KOPT-K1 (cell line): ENCODE measurements around the gene ALK.

Experiments used
- H3K27ac ChIP-seq: fragments of 200-600 bp; sonication (generic); 2 replicates; pipeline ENCODE4 v1.5.1; 2016; ENCODE audit warnings: antibody characterized with exemption, mild to moderate bottlenecking, low read depth, low read length; ENCODE audit not compliant: poor library complexity, severe bottlenecking
- H3K36me3 ChIP-seq: fragments of 200-600 bp; sonication (generic); 2 replicates; pipeline ENCODE4 v1.5.1; 2017; ENCODE audit warnings: antibody characterized with exemption, mild to moderate bottlenecking, low read length, moderate library complexity; ENCODE audit not compliant: insufficient read depth
- H3K9me3 ChIP-seq: fragments of 200-600 bp; sonication (generic); 2 replicates; pipeline ENCODE4 v1.5.1; 2017; ENCODE audit warnings: antibody characterized with exemption, low read length, mild to moderate bottlenecking; ENCODE audit not compliant: insufficient read depth, poor library complexity, severe bottlenecking

Gene ALK

DNA sequence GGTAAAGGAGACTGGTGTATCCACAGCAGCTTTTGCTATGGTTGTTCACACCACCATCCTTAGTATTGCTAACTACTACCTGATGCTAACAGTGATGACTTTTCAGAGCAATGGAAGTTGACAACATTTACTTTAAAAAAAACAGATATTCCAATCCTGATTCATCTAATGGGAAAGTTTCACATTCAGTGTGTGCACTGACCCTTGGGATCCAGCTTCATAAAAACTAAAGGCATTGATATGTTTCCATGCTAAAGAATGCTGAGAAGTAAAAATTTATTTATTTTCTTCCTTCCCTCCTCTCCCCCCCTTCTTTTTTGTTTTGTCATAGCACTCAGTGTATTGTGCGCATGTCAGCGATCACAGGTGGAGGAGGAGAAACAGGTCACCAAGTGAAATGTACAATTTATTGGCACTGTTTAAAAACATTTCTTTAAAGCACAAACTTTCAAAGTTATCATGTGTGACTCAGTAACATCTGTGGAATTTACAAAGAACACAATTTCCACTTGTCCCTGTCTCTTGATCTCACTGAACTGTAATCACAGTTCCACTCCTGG, 229.9 kb downstream of the ALK start:
- H3K36me3 ChIP-seq = no peaks in the 10 kb centered on the region
- H3K9me3 ChIP-seq = no peaks in the 10 kb centered on the region
- H3K27ac ChIP-seq = no peak overlapping the region

DNA sequence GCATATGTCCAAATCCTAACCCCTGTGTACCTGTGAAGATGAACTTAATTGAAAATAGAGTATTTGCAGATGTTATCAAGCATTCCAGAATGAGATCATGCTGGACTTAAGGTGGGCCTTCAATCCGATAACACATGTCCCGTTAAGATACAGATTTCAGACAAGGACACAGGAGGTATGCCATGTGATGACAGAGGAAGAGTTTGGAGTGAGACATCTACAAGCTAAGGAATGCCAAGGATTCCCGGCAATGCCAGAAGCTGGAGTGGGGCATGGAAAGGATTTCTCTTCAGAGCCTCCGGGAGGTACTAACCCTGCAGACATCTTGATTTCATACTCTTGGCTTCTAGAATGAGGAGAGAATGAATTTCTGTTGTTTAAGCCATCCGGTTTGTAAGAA, 231.7 kb downstream of the ALK start:
- H3K9me3 ChIP-seq = no peaks in the 10 kb centered on the region
- no peak overlapping the region for H3K27ac ChIP-seq
- no peaks in the 10 kb centered on the region for H3K36me3 ChIP-seq

- no peak overlapping the region for H3K27ac ChIP-seq
- H3K36me3 ChIP-seq = no peaks in the 10 kb centered on the region
- no peaks in the 10 kb centered on the region for H3K9me3 ChIP-seq
These were observed 233.0 kb downstream of the ALK start for GRCh38 chr2:29688429-29688828.

DNA sequence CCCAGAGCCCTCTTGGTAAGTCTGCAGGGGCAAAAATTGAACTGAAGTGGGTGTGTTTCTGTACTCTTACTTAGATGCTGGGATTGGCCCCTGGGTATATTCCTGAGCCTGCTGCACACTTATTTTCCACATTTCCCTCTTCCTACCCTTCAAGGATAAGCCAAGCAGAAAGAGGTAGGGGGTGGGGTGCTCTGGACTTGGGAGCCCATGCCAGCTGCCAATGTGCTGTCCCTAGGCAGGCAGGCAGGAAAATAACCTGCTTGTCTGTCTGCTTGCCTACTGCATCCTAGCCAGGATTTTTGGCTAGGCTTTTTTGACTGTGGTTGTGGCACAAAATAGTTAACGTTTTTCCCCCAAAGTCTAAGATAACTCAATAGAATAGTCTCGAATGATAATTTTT, 234.3 kb downstream of the ALK start:
- Histone ChIP-seq H3K36me3 (no peaks in the 10 kb centered on the region), H3K9me3 (no peaks in the 10 kb centered on the region), H3K27ac (no peak overlapping the region)

GRCh38 chr2:29676886-29677453, 244.4 kb downstream of the ALK start:
- H3K27ac ChIP-seq = no peak overlapping the region
- H3K9me3 ChIP-seq = no peaks in the 10 kb centered on the region
- no peaks in the 10 kb centered on the region for H3K36me3 ChIP-seq

DNA sequence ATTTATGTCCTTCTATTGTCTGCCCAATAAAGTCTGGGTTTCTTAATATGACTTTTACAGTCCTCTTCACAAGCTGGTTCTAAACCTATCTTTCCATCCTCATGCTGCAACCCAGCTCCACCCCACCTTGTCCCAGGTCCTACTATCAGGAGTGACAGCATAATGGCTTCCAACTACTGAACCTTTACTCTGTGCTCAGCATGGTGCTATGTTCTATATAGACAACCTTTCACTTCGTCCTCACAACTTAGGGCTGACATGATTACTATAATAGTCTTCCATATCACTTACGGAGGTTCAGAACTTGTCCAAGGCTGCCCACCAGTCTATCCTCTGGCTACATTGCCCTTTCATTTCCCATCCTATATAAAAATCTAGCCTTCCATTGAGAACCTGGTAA, 256.8 kb downstream of the ALK start:
- Histone ChIP-seq H3K36me3 (no peaks in the 10 kb centered on the region), H3K9me3 (no peaks in the 10 kb centered on the region), H3K27ac (no peak overlapping the region)

DNA sequence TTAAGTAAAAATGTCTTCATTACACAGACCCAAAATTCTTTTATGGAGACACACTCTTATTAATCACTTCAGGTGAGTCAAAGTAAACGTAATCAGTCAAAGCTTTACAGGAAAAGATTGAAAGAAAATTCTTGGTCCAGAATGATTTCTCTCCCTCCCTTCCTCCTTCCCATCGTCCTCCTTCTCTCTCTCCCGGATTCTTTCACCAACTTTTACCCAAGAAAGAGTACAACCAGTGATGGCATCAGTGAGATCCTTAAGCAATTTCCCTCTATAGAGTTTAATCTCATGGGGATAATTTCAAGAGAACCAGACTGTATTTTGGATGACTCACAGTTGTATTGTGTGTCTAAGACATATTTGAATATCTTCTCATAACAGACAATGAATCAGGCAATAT, 258.1 kb downstream of the ALK start:
- no peak overlapping the region for H3K27ac ChIP-seq
- no peaks in the 10 kb centered on the region for H3K9me3 ChIP-seq
- H3K36me3 ChIP-seq = no peaks in the 10 kb centered on the region

DNA sequence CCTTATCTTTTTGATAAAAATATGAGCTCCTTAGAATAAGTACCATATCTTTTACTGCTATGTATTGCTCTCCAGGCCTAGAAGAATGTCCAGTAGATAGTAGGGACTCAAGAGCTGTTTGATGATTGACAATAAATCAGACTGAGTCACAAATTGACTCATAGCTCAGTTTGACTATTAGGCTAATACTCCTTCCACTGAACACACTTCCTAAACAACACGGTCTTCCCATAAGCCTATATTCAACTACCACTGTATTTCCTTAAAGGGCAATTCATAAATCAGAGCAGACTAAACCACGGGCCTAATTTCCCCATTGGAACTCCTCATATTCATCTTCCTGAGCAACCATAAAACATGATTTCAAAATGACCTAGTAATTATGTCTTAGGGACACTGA, 258.5 kb downstream of the ALK start:
- H3K9me3 ChIP-seq = no peaks in the 10 kb centered on the region
- no peak overlapping the region for H3K27ac ChIP-seq
- no peaks in the 10 kb centered on the region for H3K36me3 ChIP-seq

DNA sequence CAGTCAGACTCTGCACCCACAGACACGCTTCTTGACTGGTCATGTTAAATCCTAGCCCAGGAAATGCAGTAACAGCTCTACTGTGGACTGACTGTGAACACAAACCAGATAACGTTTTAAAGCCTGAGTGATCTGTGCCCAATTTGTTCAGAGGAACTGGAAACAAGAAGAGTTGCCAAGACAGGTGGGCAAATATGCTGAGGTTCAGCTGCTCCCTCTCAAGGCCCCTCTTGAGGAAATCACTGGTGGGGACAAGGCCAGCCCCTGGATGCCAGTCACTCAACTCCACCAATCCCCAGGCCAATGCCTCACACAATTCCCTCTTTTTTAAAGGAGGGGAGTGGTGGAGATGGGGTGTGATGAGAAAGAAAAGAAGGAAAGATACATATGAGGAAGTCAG, 261.2 kb downstream of the ALK start:
- Histone ChIP-seq H3K36me3 (no peaks in the 10 kb centered on the region), H3K9me3 (no peaks in the 10 kb centered on the region), H3K27ac (no peak overlapping the region)

GRCh38 chr2:29659178-29659577, 262.2 kb downstream of the ALK start:
- Histone ChIP-seq H3K36me3 (no peaks in the 10 kb centered on the region), H3K9me3 (no peaks in the 10 kb centered on the region), H3K27ac (no peak overlapping the region)

GRCh38 chr2:29657674-29658073, 263.7 kb downstream of the ALK start:
- Histone ChIP-seq H3K9me3 (no peaks in the 10 kb centered on the region), H3K27ac (no peak overlapping the region), H3K36me3 (no peaks in the 10 kb centered on the region)

GRCh38 chr2:29655391-29656086, 265.8 kb downstream of the ALK start:
- Histone ChIP-seq H3K27ac (no peak overlapping the region), H3K9me3 (no peaks in the 10 kb centered on the region)

GRCh38 chr2:29650631-29651097, 270.7 kb downstream of the ALK start:
- H3K27ac ChIP-seq = no peak overlapping the region

More at GRCh38 chr2:29655391-29656086, 265.8 kb downstream of the ALK start:
- H3K36me3 ChIP-seq = no peaks in the 10 kb centered on the region

GRCh38 chr2:29644949-29645348, 276.4 kb downstream of the ALK start:
- Histone ChIP-seq H3K27ac (no peak overlapping the region), H3K9me3 (peaks cover 11% of the 10 kb centered on the region), H3K36me3 (no peaks in the 10 kb centered on the region)

More at GRCh38 chr2:29650631-29651097, 270.7 kb downstream of the ALK start:
- Histone ChIP-seq H3K36me3 (no peaks in the 10 kb centered on the region), H3K9me3 (peaks cover 11% of the 10 kb centered on the region)

- Histone ChIP-seq H3K9me3 (peaks cover under 1% of the 10 kb centered on the region), H3K27ac (no peak overlapping the region), H3K36me3 (no peaks in the 10 kb centered on the region)
These were observed 278.2 kb downstream of the ALK start for GRCh38 chr2:29643196-29643595.

DNA sequence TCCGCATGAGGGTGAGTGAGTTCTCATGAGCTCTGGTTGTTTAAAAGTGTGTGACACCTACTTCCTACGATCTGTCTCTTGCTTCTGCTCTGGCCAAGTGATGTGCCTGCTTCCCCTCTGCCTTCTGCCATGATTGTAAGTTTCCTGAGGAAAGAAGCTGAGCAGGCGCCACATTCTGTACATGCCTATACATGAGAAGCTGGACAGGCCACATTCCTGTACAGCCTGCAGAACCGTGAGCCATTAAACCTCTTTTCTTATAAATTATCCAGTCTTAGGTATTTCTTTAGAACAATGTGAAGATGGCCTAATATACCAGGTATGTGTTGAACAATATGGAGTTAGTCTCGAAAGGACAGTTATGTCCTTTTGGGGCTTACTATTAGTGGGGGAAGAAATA, 281.0 kb downstream of the ALK start:
- H3K27ac ChIP-seq = no peak overlapping the region
- H3K9me3 ChIP-seq = no peaks in the 10 kb centered on the region
- H3K36me3 ChIP-seq = no peaks in the 10 kb centered on the region
